Measurements from ENCODE around the gene ADAMTS2.

ADAMTS2 gene

GRCh38 chr5:179181988-179182387 lies 163.3 kb downstream of the ADAMTS2 start:
- in situ Hi-C loops (cut with MboI; ENCODE audit: low pct_unique_long_range_greater_than_20kb, low sequenced_read_pairs, unreplicated experiment) = no loop called here
- no peak for DNase-seq (ENCODE audit: low spot score)
- TF ChIP-seq CTCF (IDR thresholded peaks at IDR 0.05; ENCODE audit: extremely low read depth, insufficient read depth, missing control alignments) = no peak

GRCh38 chr5:179180921-179181645 lies 164.2 kb downstream of the ADAMTS2 start:
- no peak for TF ChIP-seq CTCF (IDR thresholded peaks at IDR 0.05; ENCODE audit: extremely low read depth, insufficient read depth, missing control alignments)
- in situ Hi-C loops (cut with MboI; ENCODE audit: low pct_unique_long_range_greater_than_20kb, low sequenced_read_pairs, unreplicated experiment) = no loop called here
- no peak for DNase-seq (ENCODE audit: low spot score)

- TF ChIP-seq CTCF (IDR thresholded peaks at IDR 0.05; ENCODE audit: extremely low read depth, insufficient read depth, missing control alignments) = no peak
- no peak for DNase-seq (ENCODE audit: low spot score)
- in situ Hi-C loops (cut with MboI; ENCODE audit: low pct_unique_long_range_greater_than_20kb, low sequenced_read_pairs, unreplicated experiment) = no loop called here
These were observed 165.1 kb downstream of the ADAMTS2 start for GRCh38 chr5:179180061-179180610.

GRCh38 chr5:179177711-179178575 lies 167.3 kb downstream of the ADAMTS2 start:
- in situ Hi-C loops (cut with MboI; ENCODE audit: low pct_unique_long_range_greater_than_20kb, low sequenced_read_pairs, unreplicated experiment) = no loop called here
- no peak for DNase-seq (ENCODE audit: low spot score)
- no peak for TF ChIP-seq CTCF (IDR thresholded peaks at IDR 0.05; ENCODE audit: extremely low read depth, insufficient read depth, missing control alignments)

GRCh38 chr5:179176571-179177230 lies 168.6 kb downstream of the ADAMTS2 start:
- no peak for TF ChIP-seq CTCF (IDR thresholded peaks at IDR 0.05; ENCODE audit: extremely low read depth, insufficient read depth, missing control alignments)
- in situ Hi-C loops (cut with MboI; ENCODE audit: low pct_unique_long_range_greater_than_20kb, low sequenced_read_pairs, unreplicated experiment) = no loop called here
- no peak for DNase-seq (ENCODE audit: low spot score)

- no peak for DNase-seq (ENCODE audit: low spot score)
- in situ Hi-C loops (cut with MboI; ENCODE audit: low pct_unique_long_range_greater_than_20kb, low sequenced_read_pairs, unreplicated experiment) = no loop called here
- no peak for TF ChIP-seq CTCF (IDR thresholded peaks at IDR 0.05; ENCODE audit: extremely low read depth, insufficient read depth, missing control alignments)
These were observed 169.1 kb downstream of the ADAMTS2 start for GRCh38 chr5:179176166-179176565.

Data from GM13977 (cell line).